Lower leg skin (tissue), 4 donors: ENCODE results near the gene GRIK4. TPM values are rescaled to one million over a fixed set of nuclear protein-coding genes. Genes with fewer than 3 reads are reported as not detected.

Source experiments
- DNase-seq, 2 donors: peaks; one replicate each; pipeline ENCODE4 v3.0.0-alpha.2; 2019; ENCODE audit warnings: low spot score in 2 of 2
- H3K4me3 ChIP-seq: fragments of 200-600 bp; sonication (generic); 2 replicates; pipeline ENCODE4 v1.5.1; 2017; ENCODE audit warnings: mild to moderate bottlenecking, low read depth; ENCODE audit not compliant: poor library complexity, severe bottlenecking
- POLR2A ChIP-seq, 2 donors: fragments of 450-650 bp; IDR thresholded peaks; one replicate each; pipeline ENCODE4 v1.6.1; 2016 to 2017; ENCODE audit warnings: antibody characterized with exemption in 2 of 2, mild to moderate bottlenecking in 1 of 2, moderate library complexity in 1 of 2
- WGBS, 2 donors: methylation state at CpG; one replicate each; pipeline ENCODE4 v1.1.5; 2018; 5-methylcytosine and 5-hydroxymethylcytosine counted together
- intact Hi-C: fragments of 100-400 bp; cut with DNase I; formaldehyde crosslinking; loops from one replicate; pipeline ENCODE4 v1.15.0; 2023; ENCODE audit warnings: low total_unique reads
- total RNA-seq, 4 donors: library from RNA; depleted of rRNA; stranded (reverse); fragments of >200 nt; gene quantifications; one replicate each; pipeline ENCODE4 v1.1.0, GENCODE V29; 2016
- TF ChIP-seq, protein P1 (sequence below), 3 donors: fragments of 450-650 bp; IDR thresholded peaks; one replicate each; pipeline ENCODE4 v1.5.1; 2016; ENCODE audit warnings: antibody characterized with exemption in 3 of 3, mild to moderate bottlenecking in 3 of 3, moderate library complexity in 2 of 3

Gene GRIK4
- total RNA-seq, 4 donors from 2014 or later = 0.06 to 0.67 TPM; not detected in 2

- TF ChIP-seq, protein P1, sequence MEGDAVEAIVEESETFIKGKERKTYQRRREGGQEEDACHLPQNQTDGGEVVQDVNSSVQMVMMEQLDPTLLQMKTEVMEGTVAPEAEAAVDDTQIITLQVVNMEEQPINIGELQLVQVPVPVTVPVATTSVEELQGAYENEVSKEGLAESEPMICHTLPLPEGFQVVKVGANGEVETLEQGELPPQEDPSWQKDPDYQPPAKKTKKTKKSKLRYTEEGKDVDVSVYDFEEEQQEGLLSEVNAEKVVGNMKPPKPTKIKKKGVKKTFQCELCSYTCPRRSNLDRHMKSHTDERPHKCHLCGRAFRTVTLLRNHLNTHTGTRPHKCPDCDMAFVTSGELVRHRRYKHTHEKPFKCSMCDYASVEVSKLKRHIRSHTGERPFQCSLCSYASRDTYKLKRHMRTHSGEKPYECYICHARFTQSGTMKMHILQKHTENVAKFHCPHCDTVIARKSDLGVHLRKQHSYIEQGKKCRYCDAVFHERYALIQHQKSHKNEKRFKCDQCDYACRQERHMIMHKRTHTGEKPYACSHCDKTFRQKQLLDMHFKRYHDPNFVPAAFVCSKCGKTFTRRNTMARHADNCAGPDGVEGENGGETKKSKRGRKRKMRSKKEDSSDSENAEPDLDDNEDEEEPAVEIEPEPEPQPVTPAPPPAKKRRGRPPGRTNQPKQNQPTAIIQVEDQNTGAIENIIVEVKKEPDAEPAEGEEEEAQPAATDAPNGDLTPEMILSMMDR (IDR thresholded peaks at IDR 0.05) = no peak
- TF ChIP-seq POLR2A (IDR thresholded peaks at IDR 0.05) = no peak
- whole genome bisulfite sequencing, 2 donors = 76 to 77% methylated on average over 6 of the region's 6 CpGs
- intact Hi-C loops = no loop called here
- no peak for DNase-seq
- no peak overlapping the region for H3K4me3 ChIP-seq
Observed at GRCh38 chr11:120648771-120649170, 137.2 kb downstream of the GRIK4 start.

DNA sequence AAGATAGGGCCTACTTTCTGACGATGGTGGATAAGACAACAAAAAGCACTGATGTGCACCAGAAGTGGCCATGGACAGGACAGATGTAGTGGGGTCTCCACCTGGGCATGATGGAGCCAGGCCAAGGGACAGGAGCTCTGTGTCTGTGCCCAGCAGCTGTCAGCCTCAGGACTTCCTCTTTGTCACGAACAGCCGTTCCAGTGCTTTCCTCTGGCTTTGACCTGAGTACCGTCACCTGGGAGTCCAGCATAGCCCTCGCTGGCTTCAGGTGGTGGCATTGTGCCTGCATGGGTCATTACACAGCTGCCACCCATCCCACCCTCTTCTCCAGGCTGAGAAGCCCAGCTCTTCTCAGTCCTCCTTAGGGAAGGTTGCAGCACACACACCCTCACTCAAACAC is 137.8 kb downstream of the GRIK4 start:
- H3K4me3 ChIP-seq = no peak overlapping the region
- DNase-seq = no peak
- TF ChIP-seq, protein P1 (IDR thresholded peaks at IDR 0.05) = no peak
- no peak for TF ChIP-seq POLR2A (IDR thresholded peaks at IDR 0.05)
- 57 to 59% methylated on average over 4 to 5 of the region's 5 CpGs for WGBS, 2 donors
- intact Hi-C loops = no loop called here

- no peak for TF ChIP-seq POLR2A (IDR thresholded peaks at IDR 0.05)
- TF ChIP-seq, protein P1 (IDR thresholded peaks at IDR 0.05) = no peak
- WGBS, 2 donors = 71 to 89% methylated on average over 3 of the region's 3 CpGs
- intact Hi-C loops = no loop called here
- no peak for DNase-seq
- H3K4me3 ChIP-seq = no peak overlapping the region
Observed at GRCh38 chr11:120651396-120651795, 139.8 kb downstream of the GRIK4 start.

DNA sequence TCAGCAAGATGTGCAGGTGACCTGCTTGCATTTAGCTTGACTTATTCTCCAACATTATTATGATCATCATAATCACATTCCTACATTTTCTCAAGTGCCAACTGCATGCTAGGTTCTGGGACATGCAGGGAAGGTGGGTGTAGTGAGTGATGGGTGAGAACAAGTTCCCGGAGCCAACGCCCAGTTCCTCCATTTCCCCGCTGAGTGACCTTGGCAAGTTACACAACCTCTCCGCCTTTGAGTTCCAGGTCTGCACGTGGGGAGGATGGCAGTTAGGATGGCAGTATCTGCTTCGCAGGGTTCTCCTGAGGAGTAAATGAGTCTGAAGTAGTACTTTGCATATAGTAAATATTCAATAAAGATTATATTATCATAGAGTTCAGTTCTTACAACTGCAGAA is 140.3 kb downstream of the GRIK4 start:
- no peak for DNase-seq
- intact Hi-C loops = no loop called here
- TF ChIP-seq, protein P1 (IDR thresholded peaks at IDR 0.05) = no peak
- no peak for TF ChIP-seq POLR2A (IDR thresholded peaks at IDR 0.05)
- H3K4me3 ChIP-seq = no peak overlapping the region
- 57 to 82% methylated on average over 6 of the region's 6 CpGs for WGBS, 2 donors

DNA sequence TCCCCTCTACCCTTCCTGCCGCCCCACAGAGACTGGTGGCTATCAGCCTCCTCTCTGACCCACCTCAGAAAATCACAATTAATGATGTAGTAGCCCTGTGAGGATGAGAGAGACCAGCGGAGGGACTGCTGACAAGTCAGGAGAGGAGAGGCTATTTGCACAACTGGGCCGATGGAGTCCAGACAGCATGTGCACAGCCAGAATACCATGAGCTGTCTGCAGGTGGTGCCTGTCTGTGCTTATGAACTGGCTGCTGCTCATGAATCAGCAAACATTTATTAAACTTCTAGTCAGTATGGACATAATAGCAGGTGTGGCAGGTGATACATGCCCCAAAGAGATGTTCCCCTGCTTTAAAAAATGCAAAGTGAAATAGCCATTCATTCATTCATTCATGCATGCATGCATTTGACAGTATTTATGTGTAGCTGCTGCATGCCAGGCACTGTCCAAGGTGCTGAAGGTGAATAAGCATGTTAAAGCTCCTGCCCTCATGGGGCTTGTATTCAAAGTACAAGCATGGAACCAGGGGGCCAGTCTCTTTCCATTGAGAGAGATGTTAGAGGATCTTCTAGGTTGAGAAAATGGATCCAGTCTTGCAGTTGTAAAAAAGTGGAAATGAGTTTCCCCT is 141.3 kb downstream of the GRIK4 start:
- intact Hi-C loops = no loop called here
- 87 to 92% methylated on average over 3 of the region's 3 CpGs for WGBS, 2 donors
- TF ChIP-seq, protein P1 (IDR thresholded peaks at IDR 0.05) = no peak
- H3K4me3 ChIP-seq = no peak overlapping the region
- no peak for DNase-seq

DNA sequence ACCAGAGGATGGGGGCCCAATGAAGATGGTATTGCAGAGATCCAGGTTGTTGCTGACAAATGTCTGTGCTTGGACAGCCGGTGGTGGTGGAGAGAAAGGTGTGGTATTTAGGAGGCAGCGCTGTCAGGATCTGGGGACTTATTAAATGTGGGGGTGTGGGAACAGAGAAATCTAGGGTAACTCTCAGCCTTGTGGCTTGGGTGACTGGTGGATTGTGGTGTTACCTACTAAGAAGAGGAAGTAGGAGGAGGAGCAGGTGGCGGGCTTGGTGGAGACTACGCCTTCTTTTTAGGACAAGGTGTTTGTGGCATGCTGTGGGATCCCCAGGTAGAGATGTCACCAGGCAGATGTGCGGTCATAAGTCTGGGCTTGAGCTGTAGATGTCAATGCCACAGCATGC is 144.0 kb downstream of the GRIK4 start:
- DNase-seq = no peak
- H3K4me3 ChIP-seq = no peak overlapping the region
- no peak for TF ChIP-seq POLR2A (IDR thresholded peaks at IDR 0.05)
- TF ChIP-seq, protein P1 (IDR thresholded peaks at IDR 0.05) = no peak
- intact Hi-C loops = no loop called here
- WGBS, 2 donors = 86 to 88% methylated on average over 5 of the region's 5 CpGs
